Measurements from ENCODE around the gene BACE2. TPM values are rescaled to one million over a fixed set of nuclear protein-coding genes. Genes with fewer than 3 reads are reported as not detected.

BACE2 gene
- total and polyA plus RNA-seq, 2 donors (not counting 1 experiment from before 2014, with no cell fraction given): 18.4 to 40.8 TPM

DNA sequence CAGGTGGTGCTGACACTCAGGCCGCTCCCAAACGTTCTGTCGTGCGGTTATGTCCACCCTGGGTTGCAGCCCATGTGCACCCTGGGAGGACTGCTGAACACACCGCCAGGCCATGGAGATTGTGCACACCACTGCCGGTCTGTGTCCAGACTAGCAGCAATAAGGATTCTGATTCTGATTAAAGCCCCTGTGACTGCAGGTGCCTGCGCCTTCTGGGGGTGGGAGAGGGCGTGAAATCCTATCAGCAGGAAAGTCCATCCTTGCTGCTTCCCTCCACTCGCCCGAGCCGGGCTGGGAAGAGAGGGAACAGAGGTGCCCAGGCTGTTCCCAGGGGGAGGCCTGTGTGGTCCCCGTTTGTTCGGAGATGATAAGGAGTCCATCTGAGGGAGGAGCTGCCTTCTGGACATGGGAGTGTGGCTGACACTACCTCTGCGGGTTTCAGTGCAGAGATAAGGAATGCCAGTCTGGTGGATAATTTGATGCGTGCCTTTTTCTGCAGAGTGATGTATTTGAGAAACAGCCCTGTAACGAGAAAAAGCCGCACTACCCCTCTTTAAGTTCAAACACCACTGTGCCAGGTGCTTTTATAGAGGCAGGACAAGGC lies 41.2 kb downstream of the BACE2 start:
- CTCF ChIA-PET: interaction anchor here (0.6 kb wide), 1 partner anchor 154 kb away, joined by 3 read pairs; no protein-coding TSS in a partner anchor
- Histone ChIP-seq H3K4me1 (ENCODE audit: control insufficient read depth in 2 of 2, insufficient read depth in 2 of 2, low read length in 2 of 2) (peaks cover 0 to 5% of the 10 kb centered on the region in 2 donors), H3K79me2 (ENCODE audit: control insufficient read depth, insufficient read depth, low read length) (no peaks in the 10 kb centered on the region), H3K9me3 (ENCODE audit: control extremely low read depth in 1 of 3, control insufficient read depth in 2 of 3, insufficient read depth in 1 of 3, low read length in 2 of 3) (no peaks in the 10 kb centered on the region), H3K27ac (ENCODE audit: low read length in 2 of 2) (no peak overlapping the region), H4K20me1 (ENCODE audit: control insufficient read depth, insufficient read depth, low read length, poor library complexity, severe bottlenecking) (no peaks in the 10 kb centered on the region), H3K36me3 (replicated peaks in 1 of 2; ENCODE audit: control extremely low read depth in 1 of 2, control insufficient read depth in 1 of 2, extremely low read depth in 1 of 2, insufficient read depth in 2 of 2, low read length in 1 of 2) (peaks cover 0 to 3% of the 10 kb centered on the region in 2 experiments), H3K4me2 (replicated peaks; ENCODE audit: low read depth, low read length, poor library complexity, severe bottlenecking) (no peak overlapping the region), H3K9ac (ENCODE audit: low read length) (no peak overlapping the region), H2AFZ (ENCODE audit: insufficient read depth, low read depth, low read length, poor library complexity, severe bottlenecking) (no peak overlapping the region), H3K27me3 (replicated peaks in 1 of 4; ENCODE audit: control extremely low read depth in 1 of 4, control insufficient read depth in 3 of 4, insufficient read depth in 4 of 4, low read length in 3 of 4) (no peaks in the 10 kb centered on the region), H3K4me3 (ENCODE audit: control extremely low read depth in 1 of 5, extremely low read depth in 1 of 5, insufficient read depth in 1 of 5, low read depth in 2 of 5, low read length in 4 of 5) (no peak overlapping the region)
- Mint-ChIP-seq H3K27ac (no peak overlapping the region), H3K4me3 (no peak overlapping the region), H3K4me1 (peaks cover 9% of the 10 kb centered on the region), H3K9me3 (ENCODE audit: insufficient read depth) (no peaks in the 10 kb centered on the region), H3K27me3 (no peaks in the 10 kb centered on the region)
- no peak for ATAC-seq (ENCODE audit: low read depth)
- WGBS (ENCODE audit: insufficient coverage): 92% methylated on average over 14 of the region's 17 CpGs
- POLR2A ChIA-PET: no interaction called here
- TF ChIP-seq EZH2 (IDR thresholded peaks at IDR 0.05; ENCODE audit: borderline replicate concordance, insufficient read depth, low read depth, low read length, poor library complexity, severe bottlenecking): no peak
- TF ChIP-seq CTCF (IDR thresholded peaks at IDR 0.05): no peak
- intact Hi-C loops (cut with micrococcal nuclease): no loop called here
- no peak for DNase-seq

DNA sequence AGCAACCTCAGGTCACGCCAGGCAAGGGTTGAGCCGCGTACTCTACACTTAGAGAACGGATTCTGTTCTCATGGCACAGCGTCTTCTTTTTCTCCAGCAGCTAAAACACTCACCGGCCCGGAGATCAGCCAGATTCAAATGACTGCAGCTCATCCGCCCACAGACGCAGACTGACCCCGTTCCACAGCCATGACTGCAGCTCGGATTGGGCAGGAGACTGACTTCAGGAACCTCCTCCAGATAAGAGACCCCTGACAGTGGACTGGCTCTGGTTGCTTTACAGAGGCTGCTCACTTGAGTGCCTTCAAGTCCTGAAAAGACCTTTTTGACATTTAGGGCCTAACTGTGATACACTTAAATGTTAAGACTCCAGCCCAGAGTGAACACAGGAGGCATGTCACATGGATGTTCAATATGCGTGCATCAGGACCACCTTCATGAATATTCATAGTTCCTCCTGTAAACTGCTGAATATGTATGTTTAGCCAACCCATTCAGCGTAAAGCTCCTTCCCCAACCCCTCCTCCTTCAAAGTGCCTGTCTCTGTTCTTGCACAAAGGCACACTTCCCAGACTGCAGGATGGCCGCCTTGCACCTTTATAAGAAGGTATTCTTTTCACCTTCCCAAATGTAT lies 42.6 kb downstream of the BACE2 start:
- Histone ChIP-seq H3K36me3 (replicated peaks in 1 of 2; ENCODE audit: control extremely low read depth in 1 of 2, control insufficient read depth in 1 of 2, extremely low read depth in 1 of 2, insufficient read depth in 2 of 2, low read length in 1 of 2) (peaks cover 0 to 3% of the 10 kb centered on the region in 2 experiments), H3K4me3 (ENCODE audit: control extremely low read depth in 1 of 5, extremely low read depth in 1 of 5, insufficient read depth in 1 of 5, low read depth in 2 of 5, low read length in 4 of 5) (no peak overlapping the region), H4K20me1 (ENCODE audit: control insufficient read depth, insufficient read depth, low read length, poor library complexity, severe bottlenecking) (no peaks in the 10 kb centered on the region), H3K4me1 (ENCODE audit: control insufficient read depth in 2 of 2, insufficient read depth in 2 of 2, low read length in 2 of 2) (peaks cover 0 to 6% of the 10 kb centered on the region in 2 donors), H3K4me2 (replicated peaks; ENCODE audit: low read depth, low read length, poor library complexity, severe bottlenecking) (no peak overlapping the region), H3K79me2 (ENCODE audit: control insufficient read depth, insufficient read depth, low read length) (no peaks in the 10 kb centered on the region), H3K27ac (ENCODE audit: low read length in 2 of 2) (no peak overlapping the region), H3K9me3 (ENCODE audit: control extremely low read depth in 1 of 3, control insufficient read depth in 2 of 3, insufficient read depth in 1 of 3, low read length in 2 of 3) (no peaks in the 10 kb centered on the region), H2AFZ (ENCODE audit: insufficient read depth, low read depth, low read length, poor library complexity, severe bottlenecking) (no peak overlapping the region), H3K9ac (ENCODE audit: low read length) (no peak overlapping the region), H3K27me3 (replicated peaks in 1 of 4; ENCODE audit: control extremely low read depth in 1 of 4, control insufficient read depth in 3 of 4, insufficient read depth in 4 of 4, low read length in 3 of 4) (no peaks in the 10 kb centered on the region)
- Mint-ChIP-seq H3K27ac (no peak overlapping the region), H3K4me3 (no peak overlapping the region), H3K9me3 (ENCODE audit: insufficient read depth) (no peaks in the 10 kb centered on the region), H3K4me1 (peaks cover 19% of the 10 kb centered on the region), H3K27me3 (no peaks in the 10 kb centered on the region)
- ChIA-PET POLR2A (no interaction called here), CTCF (interaction anchor here (1.2 to 1.6 kb wide), 2 partner anchors 15 to 73 kb away, joined by 3 to 5 read pairs; no protein-coding TSS in a partner anchor)
- ATAC-seq (ENCODE audit: low read depth) (no peak), DNase-seq (no peak)
- 91% methylated on average over 13 of the region's 14 CpGs for WGBS (ENCODE audit: insufficient coverage)
- intact Hi-C loops (cut with micrococcal nuclease): no loop called here
- TF ChIP-seq CTCF (IDR thresholded peaks at IDR 0.05): no peak
- no peak for TF ChIP-seq EZH2 (IDR thresholded peaks at IDR 0.05; ENCODE audit: borderline replicate concordance, insufficient read depth, low read depth, low read length, poor library complexity, severe bottlenecking)
